Measurements from ENCODE around the gene ANKRD42. TPM values are rescaled to one million over a fixed set of nuclear protein-coding genes. Genes with fewer than 3 reads are reported as not detected.

Gene ANKRD42
- total and polyA plus RNA-seq, 4 donors = 12.2 to 14.6 (median 13.6) TPM

DNA sequence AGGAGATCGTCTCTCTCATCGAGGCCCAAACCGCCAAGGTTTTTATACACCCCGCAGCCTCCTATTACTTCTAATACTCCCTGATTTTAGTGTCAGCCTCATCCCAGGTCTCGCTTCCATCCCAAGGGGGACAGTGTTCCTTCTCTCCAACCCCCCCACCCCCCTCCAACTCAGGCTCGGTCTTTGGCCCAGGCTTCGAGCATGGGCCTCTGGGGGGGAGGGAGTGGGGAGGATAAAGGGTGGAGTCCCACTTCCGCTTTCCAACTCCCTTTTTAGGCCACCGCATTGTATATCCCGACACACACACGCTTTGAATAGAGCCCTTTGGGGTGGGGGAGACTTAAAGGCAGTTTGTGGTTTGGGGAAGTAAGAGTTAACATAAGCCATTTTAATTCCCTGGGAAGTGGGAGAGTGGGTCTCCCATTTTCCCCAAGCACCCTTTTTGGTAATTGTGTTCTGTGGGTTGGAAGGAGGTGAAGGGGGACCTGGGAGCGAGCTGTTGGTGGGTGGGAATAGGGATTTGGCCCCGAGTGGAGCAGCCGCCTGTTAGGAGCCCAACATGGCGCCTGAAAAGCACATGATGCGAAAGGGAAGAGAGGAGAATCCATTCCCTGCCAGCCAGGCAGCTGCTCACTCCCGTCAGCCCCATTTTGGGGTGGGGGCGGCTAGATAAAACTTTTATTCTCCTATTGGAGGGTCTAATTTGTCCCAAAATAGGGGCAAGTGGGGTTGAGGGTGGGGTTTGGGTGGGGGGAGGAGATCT is 35.7 kb upstream of the ANKRD42 start:
- Histone ChIP-seq H3K27ac (ENCODE audit: low read depth, low read length) (peak overlapping the region; percentile 100), H3K36me3 (ENCODE audit: control insufficient read depth, insufficient read depth, low read length) (no peaks in the 10 kb centered on the region), H3K9me3 (ENCODE audit: control insufficient read depth, insufficient read depth, low read length) (no peaks in the 10 kb centered on the region), H3K4me3 (ENCODE audit: low read depth, low read length) (peak overlapping the region; percentile 98), H3K27me3 (ENCODE audit: control insufficient read depth, insufficient read depth, low read length) (no peaks in the 10 kb centered on the region), H3K4me1 (ENCODE audit: control insufficient read depth, insufficient read depth, low read length) (peaks cover 7% of the 10 kb centered on the region)
- DNase-seq (ENCODE audit: low read depth in 4 of 6, low spot score in 6 of 6) = peak; percentile 39 to 84 (median 65)
- WGBS (ENCODE audit: insufficient coverage) = 0% methylated on average over 8 of the region's 18 CpGs

DNA sequence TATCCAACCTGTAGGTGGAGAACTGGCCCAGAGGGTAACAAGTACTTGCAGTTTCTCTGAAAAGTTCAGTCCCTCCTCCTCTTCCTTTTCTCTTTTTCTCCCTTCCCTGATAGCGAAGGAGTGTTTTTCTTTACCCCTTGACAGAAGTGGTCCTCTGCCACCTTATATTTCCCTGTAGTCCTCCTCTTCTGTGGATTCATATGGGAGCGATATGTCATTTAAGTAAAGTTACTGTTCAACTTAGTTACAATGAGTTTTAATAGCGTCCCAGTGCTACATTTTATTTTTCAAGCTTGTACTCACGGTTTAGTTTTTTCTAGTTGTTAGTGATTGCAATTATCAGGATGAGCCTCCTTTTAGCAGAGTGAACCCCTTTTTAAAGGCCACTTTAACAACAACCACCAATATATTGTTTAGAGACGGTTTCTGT is 35.1 kb upstream of the ANKRD42 start:
- DNase-seq (ENCODE audit: low read depth in 4 of 6, low spot score in 6 of 6) = no peak
- H3K36me3 ChIP-seq (ENCODE audit: control insufficient read depth, insufficient read depth, low read length) = no peaks in the 10 kb centered on the region
- peak overlapping the region; percentile 98 for H3K4me3 ChIP-seq (ENCODE audit: low read depth, low read length)
- peak overlapping the region; percentile 100 for H3K27ac ChIP-seq (ENCODE audit: low read depth, low read length)
- no CpG with 5 or more reads among the region's 5 CpGs for WGBS (ENCODE audit: insufficient coverage)
- H3K27me3 ChIP-seq (ENCODE audit: control insufficient read depth, insufficient read depth, low read length) = no peaks in the 10 kb centered on the region
- H3K9me3 ChIP-seq (ENCODE audit: control insufficient read depth, insufficient read depth, low read length) = no peaks in the 10 kb centered on the region
- H3K4me1 ChIP-seq (ENCODE audit: control insufficient read depth, insufficient read depth, low read length) = peaks cover 7% of the 10 kb centered on the region

DNA sequence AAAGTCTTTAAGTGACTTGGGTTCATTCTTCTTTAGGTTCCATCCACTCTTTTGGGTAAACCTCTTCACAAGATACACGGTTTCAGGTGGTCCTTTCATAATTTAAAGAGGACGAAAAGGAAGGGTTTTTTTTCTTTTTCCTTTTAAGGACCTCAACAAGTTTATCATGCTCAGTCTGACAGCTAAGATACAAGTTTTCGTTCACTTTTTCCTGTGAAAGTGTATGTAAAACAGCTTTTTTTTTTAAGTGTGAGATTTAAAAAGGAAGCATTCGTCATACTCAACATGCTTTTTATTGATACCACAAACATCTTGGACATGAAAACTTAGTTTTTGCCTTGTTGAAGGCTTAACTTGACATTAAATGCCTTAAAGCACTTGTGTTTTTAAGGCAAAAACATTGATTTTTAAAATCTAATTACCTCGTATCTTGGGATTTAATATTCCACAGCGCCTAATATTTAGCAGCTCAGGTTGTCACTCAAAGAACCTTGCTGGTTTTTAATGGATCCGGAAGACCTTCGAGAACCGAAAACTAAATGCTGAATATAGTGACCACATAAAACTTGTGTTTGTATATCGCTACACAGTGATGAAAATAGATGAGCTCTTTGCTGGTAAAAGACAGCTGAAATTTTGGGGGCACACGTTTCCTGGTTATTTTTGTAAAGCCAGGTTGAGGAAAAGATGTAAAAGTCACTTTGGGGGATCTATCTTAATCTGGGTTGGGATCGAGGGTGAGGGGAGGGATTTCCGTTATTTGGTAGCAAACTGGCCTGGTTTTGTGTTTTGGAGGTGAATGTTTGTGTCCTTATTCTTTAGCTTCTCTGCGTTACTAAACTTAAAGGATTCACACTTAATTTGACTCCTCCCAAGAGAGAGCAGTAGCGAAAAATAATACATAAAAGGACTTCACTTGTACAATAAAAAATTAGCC is 34.3 kb upstream of the ANKRD42 start:
- H3K9me3 ChIP-seq (ENCODE audit: control insufficient read depth, insufficient read depth, low read length) = no peaks in the 10 kb centered on the region
- no peak for DNase-seq (ENCODE audit: low read depth in 4 of 6, low spot score in 6 of 6)
- no peak overlapping the region for H3K27ac ChIP-seq (ENCODE audit: low read depth, low read length)
- 0% methylated on average over 1 of the region's 15 CpGs for WGBS (ENCODE audit: insufficient coverage)
- no peaks in the 10 kb centered on the region for H3K27me3 ChIP-seq (ENCODE audit: control insufficient read depth, insufficient read depth, low read length)
- peaks cover 7% of the 10 kb centered on the region for H3K4me1 ChIP-seq (ENCODE audit: control insufficient read depth, insufficient read depth, low read length)
- peak overlapping the region; percentile 98 for H3K4me3 ChIP-seq (ENCODE audit: low read depth, low read length)
- no peaks in the 10 kb centered on the region for H3K36me3 ChIP-seq (ENCODE audit: control insufficient read depth, insufficient read depth, low read length)

DNA sequence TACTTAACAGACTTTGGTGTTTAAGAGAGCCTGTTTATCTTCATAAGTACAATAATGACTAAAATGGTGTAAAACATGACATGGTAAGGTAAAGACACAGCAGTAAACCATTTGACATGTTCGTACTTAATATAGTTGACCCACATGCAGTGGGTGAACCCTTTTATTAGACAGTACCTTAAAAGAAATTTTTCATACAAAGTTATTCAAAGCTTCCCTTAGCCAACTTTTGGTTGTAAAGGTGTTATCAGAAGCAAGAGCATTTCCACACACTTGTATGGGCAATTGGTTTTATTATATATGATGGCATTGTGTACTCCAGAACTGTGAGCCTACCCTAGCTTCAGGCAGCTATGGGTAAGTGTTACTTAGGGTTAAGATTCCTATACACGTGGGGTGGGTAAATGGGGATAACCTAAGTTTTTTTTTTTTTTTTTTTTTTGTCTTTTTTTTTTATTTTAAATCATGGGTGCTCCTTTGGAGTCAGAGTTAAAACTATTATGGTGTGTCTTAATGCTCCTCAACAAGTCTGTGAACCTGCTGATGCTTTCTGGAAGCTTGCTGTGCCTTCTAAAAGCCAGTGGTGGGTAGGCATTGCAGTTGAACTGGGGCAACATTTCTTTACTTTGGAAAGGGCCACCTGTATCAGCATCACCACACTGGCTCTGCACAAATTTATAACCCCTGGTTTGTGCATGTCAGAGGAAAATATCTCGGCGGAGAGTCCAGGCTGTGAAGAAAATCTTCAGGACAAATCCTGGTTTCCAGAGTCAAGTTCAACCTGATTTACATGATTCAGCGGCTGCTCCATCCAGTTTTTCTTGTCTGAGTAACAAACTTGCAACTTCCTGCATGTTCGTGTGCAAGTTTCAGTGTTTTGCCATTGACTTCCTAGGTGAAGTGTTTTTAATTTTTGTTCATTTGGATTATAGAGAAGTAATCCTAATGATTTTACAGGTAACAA is 33.3 kb upstream of the ANKRD42 start:
- no peak for DNase-seq (ENCODE audit: low read depth in 4 of 6, low spot score in 6 of 6)
- H3K4me3 ChIP-seq (ENCODE audit: low read depth, low read length) = peak overlapping the region; percentile 98
- WGBS (ENCODE audit: insufficient coverage) = 50% methylated on average over 3 of the region's 6 CpGs

DNA sequence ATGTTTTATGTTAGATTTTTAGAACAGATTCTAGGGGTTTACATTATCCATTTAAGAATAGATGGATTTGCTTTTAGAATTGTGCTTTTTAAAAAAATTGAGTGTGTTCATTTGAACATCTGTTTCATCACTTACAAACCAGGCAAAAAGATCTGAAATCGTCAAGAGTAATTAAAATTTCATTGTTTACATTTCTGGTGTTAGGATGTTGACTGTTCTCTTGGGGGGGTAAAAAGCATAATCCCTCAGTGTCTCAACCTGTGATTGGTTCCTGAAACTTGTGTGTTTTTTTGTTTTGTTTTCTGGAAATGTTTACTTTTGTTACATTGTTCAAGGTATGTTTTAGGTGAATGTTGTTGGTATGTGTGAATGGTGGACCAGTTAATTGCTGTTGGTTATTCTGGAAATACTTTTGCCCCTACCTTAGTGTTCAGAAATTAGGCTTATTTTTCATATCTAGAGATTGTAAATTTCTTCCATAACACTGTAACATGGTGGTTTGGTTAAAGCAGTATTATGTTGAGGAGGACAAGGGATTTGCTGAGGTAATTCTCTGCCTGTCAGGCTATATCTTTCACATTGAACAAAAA is 31.8 kb upstream of the ANKRD42 start:
- no peak for DNase-seq (ENCODE audit: low read depth in 4 of 6, low spot score in 6 of 6)
- Histone ChIP-seq H3K36me3 (ENCODE audit: control insufficient read depth, insufficient read depth, low read length) (peaks cover 13% of the 10 kb centered on the region), H3K27ac (ENCODE audit: low read depth, low read length) (no peak overlapping the region), H3K27me3 (ENCODE audit: control insufficient read depth, insufficient read depth, low read length) (no peaks in the 10 kb centered on the region), H3K4me1 (ENCODE audit: control insufficient read depth, insufficient read depth, low read length) (no peaks in the 10 kb centered on the region), H3K9me3 (ENCODE audit: control insufficient read depth, insufficient read depth, low read length) (no peaks in the 10 kb centered on the region), H3K4me3 (ENCODE audit: low read depth, low read length) (no peak overlapping the region)
- WGBS (ENCODE audit: insufficient coverage) = no CpG with 5 or more reads among the region's 1 CpG

More for the DNA sequence above, 33.3 kb upstream of the ANKRD42 start:
- peaks cover 6% of the 10 kb centered on the region for H3K36me3 ChIP-seq (ENCODE audit: control insufficient read depth, insufficient read depth, low read length)
- H3K27ac ChIP-seq (ENCODE audit: low read depth, low read length) = no peak overlapping the region
- H3K4me1 ChIP-seq (ENCODE audit: control insufficient read depth, insufficient read depth, low read length) = peaks cover 7% of the 10 kb centered on the region
- H3K27me3 ChIP-seq (ENCODE audit: control insufficient read depth, insufficient read depth, low read length) = no peaks in the 10 kb centered on the region
- no peaks in the 10 kb centered on the region for H3K9me3 ChIP-seq (ENCODE audit: control insufficient read depth, insufficient read depth, low read length)

DNA sequence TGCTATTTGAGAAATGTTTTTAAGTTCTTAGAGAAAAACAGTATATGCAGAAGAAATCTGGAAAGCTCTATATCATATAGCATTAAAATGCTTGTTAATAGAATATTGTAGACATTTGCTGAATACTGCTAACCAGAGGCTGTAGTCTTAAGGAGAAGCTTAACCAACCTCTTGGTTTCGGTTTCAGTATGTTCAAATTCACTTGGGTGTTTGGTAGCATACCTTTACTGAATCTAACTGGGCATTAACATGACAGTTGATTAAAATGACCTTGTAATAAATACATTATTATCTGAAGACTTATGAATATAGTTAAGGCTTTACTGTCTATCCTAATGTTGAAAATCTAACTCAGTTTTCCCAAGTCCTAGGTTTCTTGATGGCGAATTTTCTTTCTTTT is 31.1 kb upstream of the ANKRD42 start:
- no peaks in the 10 kb centered on the region for H3K27me3 ChIP-seq (ENCODE audit: control insufficient read depth, insufficient read depth, low read length)

DNA sequence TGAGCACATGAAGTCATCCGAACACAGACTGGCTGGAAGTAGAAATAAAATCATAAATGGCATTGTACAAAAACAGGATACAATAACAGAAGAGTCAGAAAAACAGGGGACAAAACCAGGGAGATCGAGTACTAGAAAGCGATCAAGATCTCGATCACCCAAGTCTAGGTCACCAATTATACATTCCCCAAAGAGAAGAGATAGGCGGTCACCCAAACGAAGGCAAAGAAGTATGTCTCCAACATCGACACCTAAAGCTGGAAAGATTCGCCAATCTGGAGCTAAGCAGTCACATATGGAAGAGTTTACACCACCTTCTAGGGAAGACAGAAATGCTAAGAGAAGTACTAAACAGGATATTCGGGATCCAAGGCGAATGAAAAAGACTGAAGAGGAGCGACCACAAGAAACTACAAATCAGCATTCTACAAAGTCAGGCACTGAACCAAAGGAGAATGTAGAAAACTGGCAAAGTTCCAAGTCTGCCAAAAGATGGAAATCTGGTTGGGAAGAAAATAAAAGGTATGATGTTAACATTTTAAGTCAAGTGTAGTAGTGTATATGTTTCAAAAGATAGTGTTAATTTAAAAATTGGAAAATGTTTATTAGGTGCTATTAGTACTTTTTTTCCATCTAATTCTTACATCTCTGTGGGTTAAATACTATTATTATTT is 27.2 kb upstream of the ANKRD42 start:
- H3K36me3 ChIP-seq (ENCODE audit: control insufficient read depth, insufficient read depth, low read length) = peaks cover 24% of the 10 kb centered on the region

More for the DNA sequence above, 31.1 kb upstream of the ANKRD42 start:
- no peak overlapping the region for H3K27ac ChIP-seq (ENCODE audit: low read depth, low read length)
- H3K4me3 ChIP-seq (ENCODE audit: low read depth, low read length) = no peak overlapping the region
- no peaks in the 10 kb centered on the region for H3K4me1 ChIP-seq (ENCODE audit: control insufficient read depth, insufficient read depth, low read length)
- WGBS (ENCODE audit: insufficient coverage) = no CpG with 5 or more reads among the region's 2 CpGs
- no peak for DNase-seq (ENCODE audit: low read depth in 4 of 6, low spot score in 6 of 6)
- peaks cover 13% of the 10 kb centered on the region for H3K36me3 ChIP-seq (ENCODE audit: control insufficient read depth, insufficient read depth, low read length)
- H3K9me3 ChIP-seq (ENCODE audit: control insufficient read depth, insufficient read depth, low read length) = no peaks in the 10 kb centered on the region

DNA sequence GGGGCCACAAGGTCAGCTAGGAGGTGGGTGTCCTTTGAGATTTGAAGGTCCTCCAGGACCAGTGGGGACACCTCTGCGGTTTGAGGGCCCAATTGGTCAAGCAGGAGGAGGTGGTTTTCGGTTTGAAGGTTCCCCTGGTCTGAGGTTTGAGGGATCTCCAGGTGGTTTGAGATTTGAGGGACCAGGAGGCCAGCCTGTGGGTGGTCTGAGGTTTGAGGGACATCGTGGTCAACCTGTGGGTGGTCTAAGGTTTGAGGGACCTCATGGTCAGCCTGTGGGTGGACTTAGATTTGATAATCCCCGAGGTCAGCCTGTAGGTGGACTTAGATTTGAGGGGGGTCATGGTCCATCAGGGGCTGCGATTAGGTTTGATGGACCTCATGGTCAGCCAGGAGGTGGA is 24.8 kb upstream of the ANKRD42 start:
- Histone ChIP-seq H3K27me3 (ENCODE audit: control insufficient read depth, insufficient read depth, low read length) (no peaks in the 10 kb centered on the region), H3K4me3 (ENCODE audit: low read depth, low read length) (no peak overlapping the region), H3K9me3 (ENCODE audit: control insufficient read depth, insufficient read depth, low read length) (no peaks in the 10 kb centered on the region), H3K4me1 (ENCODE audit: control insufficient read depth, insufficient read depth, low read length) (peaks cover 3% of the 10 kb centered on the region), H3K27ac (ENCODE audit: low read depth, low read length) (no peak overlapping the region), H3K36me3 (ENCODE audit: control insufficient read depth, insufficient read depth, low read length) (peaks cover 26% of the 10 kb centered on the region)
- WGBS (ENCODE audit: insufficient coverage) = 100% methylated on average over 5 of the region's 5 CpGs
- no peak for DNase-seq (ENCODE audit: low read depth in 4 of 6, low spot score in 6 of 6)

More for the DNA sequence above, 27.2 kb upstream of the ANKRD42 start:
- no peak overlapping the region for H3K4me3 ChIP-seq (ENCODE audit: low read depth, low read length)
- H3K27me3 ChIP-seq (ENCODE audit: control insufficient read depth, insufficient read depth, low read length) = no peaks in the 10 kb centered on the region
- WGBS (ENCODE audit: insufficient coverage) = no CpG with 5 or more reads among the region's 11 CpGs
- no peak for DNase-seq (ENCODE audit: low read depth in 4 of 6, low spot score in 6 of 6)
- H3K9me3 ChIP-seq (ENCODE audit: control insufficient read depth, insufficient read depth, low read length) = no peaks in the 10 kb centered on the region
- no peak overlapping the region for H3K27ac ChIP-seq (ENCODE audit: low read depth, low read length)
- no peaks in the 10 kb centered on the region for H3K4me1 ChIP-seq (ENCODE audit: control insufficient read depth, insufficient read depth, low read length)

All from spinal cord (tissue), 10 donors.